MM.1S (cell line): Measurements from ENCODE around the gene SELL.

Source experiments
- DNase-seq: peaks from one replicate; pipeline ENCODE4 v3.0.0-alpha.2; 2015
- H2AFZ ChIP-seq: fragments of 300-600 bp; sonication (generic); 2 replicates; pipeline ENCODE4 v1.6.0; 2016; ENCODE audit warnings: antibody characterized with exemption, low read length
- H3F3A ChIP-seq: fragments of 300-600 bp; sonication (generic); 2 replicates; pipeline ENCODE4 v1.6.1; 2016; ENCODE audit warnings: mild to moderate bottlenecking, antibody characterized with exemption, low read length, moderate library complexity, mixed read lengths; ENCODE audit not compliant: insufficient read depth
- H3K27ac ChIP-seq: fragments of 300-600 bp; sonication (generic); 2 replicates; pipeline ENCODE4 v1.5.1; 2016; ENCODE audit warnings: mild to moderate bottlenecking, low read length
- H3K27me3 ChIP-seq: fragments of 300-600 bp; sonication (generic); replicated peaks from 2 replicates; pipeline ENCODE4 v1.6.0; 2016; ENCODE audit warnings: low read length; ENCODE audit not compliant: insufficient read depth
- H3K36me3 ChIP-seq: fragments of 300-600 bp; sonication (generic); replicated peaks from 2 replicates; pipeline ENCODE4 v1.6.1; 2016; ENCODE audit warnings: mild to moderate bottlenecking, low read length, mixed read lengths; ENCODE audit not compliant: insufficient read depth
- H3K4me1 ChIP-seq: fragments of 300-600 bp; sonication (generic); 2 replicates; pipeline ENCODE4 v1.6.1; 2016; ENCODE audit warnings: low read length, mixed read lengths
- H3K4me2 ChIP-seq: fragments of 300-600 bp; sonication (generic); 2 replicates; pipeline ENCODE4 v1.6.0; 2016; ENCODE audit warnings: low read depth, low read length
- H3K4me3 ChIP-seq: fragments of 300-600 bp; sonication (generic); 2 replicates; pipeline ENCODE4 v1.5.1; 2016; ENCODE audit warnings: low read length, mixed read lengths
- H3K79me2 ChIP-seq: fragments of 300-600 bp; sonication (generic); 2 replicates; pipeline ENCODE4 v1.6.1; 2016; ENCODE audit warnings: mixed run types, low read length, mixed read lengths
- H3K9ac ChIP-seq: fragments of 300-600 bp; sonication (generic); 2 replicates; pipeline ENCODE4 v1.6.1; 2016; ENCODE audit warnings: low read length, mixed read lengths
- H3K9me2 ChIP-seq: fragments of 300-600 bp; sonication (generic); replicated peaks from 2 replicates; pipeline ENCODE4 v1.6.1; 2016; ENCODE audit warnings: mild to moderate bottlenecking, low read length, mixed read lengths; ENCODE audit not compliant: insufficient read depth
- H3K9me3 ChIP-seq: fragments of 300-600 bp; sonication (generic); replicated peaks from 2 replicates; pipeline ENCODE4 v1.6.1; 2016; ENCODE audit warnings: mild to moderate bottlenecking, low read length, mixed read lengths; ENCODE audit not compliant: insufficient read depth
- H4K20me1 ChIP-seq: fragments of 300-600 bp; sonication (generic); 2 replicates; pipeline ENCODE4 v1.6.1; 2016; ENCODE audit warnings: mild to moderate bottlenecking, low read length, moderate library complexity, mixed read lengths; ENCODE audit not compliant: insufficient read depth
- CTCF ChIP-seq: fragments of 300-600 bp; sonication (generic); IDR thresholded peaks from 2 replicates; pipeline ENCODE4 v1.5.1; 2016; ENCODE audit warnings: antibody characterized with exemption, low read length, mixed read lengths
- EZH2 ChIP-seq: fragments of 300-600 bp; sonication (generic); optimal IDR thresholded peaks from 2 replicates; pipeline ENCODE3; 2017; ENCODE audit warnings: low read depth, mild to moderate bottlenecking, antibody characterized with exemption, low read length, mixed read lengths
- EZH2phosphoT487 ChIP-seq: fragments of 300-600 bp; sonication (generic); IDR thresholded peaks from 2 replicates; pipeline ENCODE4 v1.6.1; 2018; ENCODE audit warnings: antibody characterized with exemption, low read length

Gene SELL

GRCh38 chr1:169731446-169731845 lies 20.0 kb upstream of the SELL start:
- TF ChIP-seq EZH2 (no peak), EZH2phosphoT487 (no peak), CTCF (no peak)
- Histone ChIP-seq H3K9me2 (no peaks in the 10 kb centered on the region), H3K4me1 (no peaks in the 10 kb centered on the region), H3K27ac (no peak overlapping the region), H2AFZ (no peak overlapping the region), H3K27me3 (no peaks in the 10 kb centered on the region), H3K79me2 (no peaks in the 10 kb centered on the region), H3K9ac (no peak overlapping the region), H3K36me3 (no peaks in the 10 kb centered on the region), H3K4me2 (no peak overlapping the region), H4K20me1 (no peaks in the 10 kb centered on the region), H3K9me3 (no peaks in the 10 kb centered on the region), H3K4me3 (no peak overlapping the region), H3F3A (no peaks in the 10 kb centered on the region)
- DNase-seq: no peak

- Histone ChIP-seq H3K9ac (no peak overlapping the region), H3F3A (no peaks in the 10 kb centered on the region), H3K9me2 (no peaks in the 10 kb centered on the region), H3K79me2 (no peaks in the 10 kb centered on the region), H3K27ac (no peak overlapping the region), H3K36me3 (no peaks in the 10 kb centered on the region), H3K9me3 (no peaks in the 10 kb centered on the region), H3K27me3 (no peaks in the 10 kb centered on the region), H4K20me1 (no peaks in the 10 kb centered on the region), H2AFZ (no peak overlapping the region), H3K4me1 (no peaks in the 10 kb centered on the region), H3K4me3 (no peak overlapping the region), H3K4me2 (no peak overlapping the region)
- TF ChIP-seq EZH2: no peak
- TF ChIP-seq CTCF: no peak
- TF ChIP-seq EZH2phosphoT487: no peak
- no peak for DNase-seq
Observed at GRCh38 chr1:169729991-169730390, 18.6 kb upstream of the SELL start.

- H3F3A ChIP-seq: no peaks in the 10 kb centered on the region
- H3K4me1 ChIP-seq: no peaks in the 10 kb centered on the region
- no peaks in the 10 kb centered on the region for H3K36me3 ChIP-seq
- H3K9me2 ChIP-seq: no peaks in the 10 kb centered on the region
- no peaks in the 10 kb centered on the region for H4K20me1 ChIP-seq
- no peaks in the 10 kb centered on the region for H3K27me3 ChIP-seq
- H3K4me2 ChIP-seq: no peak overlapping the region
- H3K27ac ChIP-seq: no peak overlapping the region
- DNase-seq: no peak
- H3K9me3 ChIP-seq: no peaks in the 10 kb centered on the region
- no peaks in the 10 kb centered on the region for H3K79me2 ChIP-seq
- H3K9ac ChIP-seq: no peak overlapping the region
- H2AFZ ChIP-seq: no peak overlapping the region
- H3K4me3 ChIP-seq: no peak overlapping the region
- TF ChIP-seq EZH2phosphoT487: no peak
- TF ChIP-seq EZH2: no peak
- TF ChIP-seq CTCF: no peak
Observed at GRCh38 chr1:169727307-169727706, 15.9 kb upstream of the SELL start.
